HCT116 (cell line): ENCODE data around the gene GSTK1. TPM values are rescaled to one million over a fixed set of nuclear protein-coding genes. Genes with fewer than 3 reads are reported as not detected.

Experiments used
- ATAC-seq: fragments of 200-7000 bp; cut with Tn5 transposase; 2 replicates; pipeline ENCODE4 v1.9.1; 2020; ENCODE audit warnings: mild to moderate bottlenecking, moderate library complexity
- BruUV-seq: library from RNA; stranded (reverse); fragments of 400-500 nt; replicated peaks from 2 replicates; lab custom pipeline; 2021; lab: Mats Ljungman, UMichigan
- CTCF ChIA-PET: fragments of 300-600 bp; sonication (Branson Sonifier 250); formaldehyde crosslinking; loops from one replicate; lab custom pipeline; 2021; ENCODE audit warnings: antibody characterized with exemption; lab: Charles Lee
- POLR2A ChIA-PET: fragments of 300-600, 350-600 bp; sonication (Branson Sonifier 250); formaldehyde crosslinking; loops from one replicate; lab custom pipeline; 2021; ENCODE audit warnings: antibody characterized with exemption; lab: Charles Lee
- RAD21 ChIA-PET, 2 experiments: fragments of 300-600 bp; sonication (Branson Sonifier 250); formaldehyde crosslinking; loops; one replicate each; lab custom pipeline; 2023; ENCODE audit warnings: low total read pairs in 2 of 2; ENCODE audit not compliant: uncharacterized antibody in 2 of 2, unreplicated experiment in 2 of 2, low non-redundant PET in 1 of 2; lab: Charles Lee
- DNase-seq: peaks from one replicate; pipeline ENCODE4 v3.0.0-alpha.2; 2010; ENCODE audit warnings: low read depth, low spot score
- H2AFZ ChIP-seq: fragments of 200-600 bp; shearing (Covaris generic), sonication (generic); 2 replicates; pipeline ENCODE4 v1.6.1; 2017; ENCODE audit warnings: low read depth, mixed run types, mixed read lengths, antibody characterized with exemption, low read length; ENCODE audit not compliant: poor library complexity, severe bottlenecking
- H3K27ac ChIP-seq: 2 replicates; pipeline ENCODE4 v1.5.1; 2012; ENCODE audit warnings: low read depth, low read length
- H3K27me3 ChIP-seq: fragments of 200-600 bp; sonication (generic); 2 replicates; pipeline ENCODE4 v1.6.1; 2016; ENCODE audit warnings: mixed run types, low read length, mixed read lengths; ENCODE audit not compliant: insufficient read depth
- H3K36me3 ChIP-seq, 2 experiments: fragments of 200-500 bp in 1 of 2; fragments of 200-600 bp in 1 of 2; sonication (Bioruptor generic) in 1 of 2; sonication (generic) in 1 of 2; 2 replicates each; pipeline versions ENCODE4 v1.5.1 to v1.6.1; 2014 to 2016; ENCODE audit warnings: low read length in 2 of 2, inconsistent platforms in 1 of 2, mixed read lengths in 1 of 2, mixed run types in 1 of 2; ENCODE audit not compliant: insufficient read depth in 2 of 2, control insufficient read depth in 1 of 2
- H3K4me1 ChIP-seq, 2 experiments: fragments of 200-600 bp in 1 of 2; sonication (generic) in 1 of 2; 2 replicates each; pipeline versions ENCODE4 v1.5.1 to v1.6.1; 2012 to 2017; ENCODE audit warnings: low read length in 2 of 2, inconsistent platforms in 1 of 2, mild to moderate bottlenecking in 1 of 2, mixed read lengths in 1 of 2, mixed run types in 1 of 2, moderate library complexity in 1 of 2; ENCODE audit not compliant: insufficient read depth in 2 of 2, control insufficient read depth in 1 of 2
- H3K4me2 ChIP-seq: fragments of 200-600 bp; sonication (generic); 2 replicates; pipeline ENCODE4 v1.6.1; 2017; ENCODE audit warnings: mixed run types, low read length, mixed read lengths
- H3K4me3 ChIP-seq, 2 experiments: fragments of 200-600 bp in 1 of 2; sonication (generic) in 1 of 2; replicated peaks in 1 of 2; 2 replicates each; pipeline ENCODE4 v1.5.1; 2011 to 2016; ENCODE audit warnings: low read length in 2 of 2, control low read depth in 1 of 2, low read depth in 1 of 2, mild to moderate bottlenecking in 1 of 2, mixed read lengths in 1 of 2, mixed run types in 1 of 2
- H3K79me2 ChIP-seq: fragments of 200-600 bp; sonication (generic); 2 replicates; pipeline ENCODE4 v1.6.1; 2017; ENCODE audit warnings: mild to moderate bottlenecking, mixed run types, low read length, moderate library complexity, mixed read lengths; ENCODE audit not compliant: insufficient read depth
- H3K9ac ChIP-seq: fragments of 200-600 bp; sonication (generic); 2 replicates; pipeline ENCODE4 v1.6.1; 2016; ENCODE audit warnings: low read length, mixed read lengths
- H3K9me2 ChIP-seq: fragments of 200-600 bp; sonication (generic), shearing (Covaris generic); 2 replicates; pipeline ENCODE4 v1.6.1; 2017; ENCODE audit warnings: mixed run types, mild to moderate bottlenecking, moderate library complexity; ENCODE audit not compliant: insufficient read depth
- H3K9me3 ChIP-seq, 2 experiments: fragments of 200-500 bp in 1 of 2; fragments of 200-600 bp in 1 of 2; sonication (Bioruptor generic) in 1 of 2; sonication (generic) in 1 of 2; 2 replicates each; pipeline ENCODE4 v1.6.1; 2014 to 2017; ENCODE audit warnings: low read length in 2 of 2, mixed read lengths in 2 of 2, inconsistent platforms in 1 of 2, low read depth in 1 of 2, mild to moderate bottlenecking in 1 of 2, mixed run types in 1 of 2, moderate library complexity in 1 of 2; ENCODE audit not compliant: control insufficient read depth in 1 of 2, insufficient read depth in 1 of 2
- H4K20me1 ChIP-seq: fragments of 200-600 bp; sonication (generic), shearing (Covaris generic); 2 replicates; pipeline ENCODE4 v1.6.1; 2017; ENCODE audit warnings: mixed run types, mild to moderate bottlenecking, moderate library complexity; ENCODE audit not compliant: insufficient read depth
- CBX3 ChIP-seq: IDR thresholded peaks from 2 replicates; pipeline ENCODE4 v1.6.1; 2012; ENCODE audit warnings: low read depth
- FOSL1 ChIP-seq: IDR thresholded peaks from 2 replicates; pipeline ENCODE4 v1.6.1; 2012; ENCODE audit warnings: low read depth
- JUND ChIP-seq: IDR thresholded peaks from 2 replicates; pipeline ENCODE4 v1.6.1; 2012
- POLR2A ChIP-seq: IDR thresholded peaks from 2 replicates; pipeline ENCODE4 v1.7.0; 2011; ENCODE audit warnings: borderline replicate concordance; ENCODE audit not compliant: insufficient read depth, insufficient read length; ENCODE audit errors: extremely low read depth
- POLR2AphosphoS5 ChIP-seq: IDR thresholded peaks from 2 replicates; pipeline ENCODE4 v1.6.1; 2011; ENCODE audit warnings: mild to moderate bottlenecking, low read depth, low read length, moderate library complexity
- SIN3A ChIP-seq: IDR thresholded peaks from 2 replicates; pipeline ENCODE4 v1.6.1; 2012; ENCODE audit warnings: low read depth
- SP1 ChIP-seq: IDR thresholded peaks from 2 replicates; pipeline ENCODE4 v1.6.1; 2012; ENCODE audit warnings: low read depth
- intact Hi-C: fragments of 100-400 bp; cut with micrococcal nuclease; formaldehyde crosslinking; loops from 2 replicates; pipeline ENCODE4 v1.10.0; 2022
- total RNA-seq: library from RNA; stranded (reverse); gene quantifications from one replicate; pipeline ENCODE4 v1.2.1, GENCODE V29; 2021; ENCODE audit not compliant: unreplicated experiment
- TF ChIP-seq, protein P1 (sequence below): IDR thresholded peaks from 2 replicates; pipeline ENCODE4 v1.6.1; 2012; ENCODE audit warnings: low read depth

Gene GSTK1
- total RNA-seq, 1 experiment from 2014 or later, result 83.6 TPM

- POLR2A ChIA-PET, result no interaction called here
- peak overlapping the region; percentile 55 for H2AFZ ChIP-seq
- BruUV-seq, result no TSS peak
Measured at GRCh38 chr7:143259765-143260164, 3.5 kb upstream of the GSTK1 start.

More at GRCh38 chr7:143259765-143260164, 3.5 kb upstream of the GSTK1 start:
- intact Hi-C loops, result loop anchor here (5.0 kb wide), 1 partner anchor 148 kb away; the partner anchor contains the start of gene EPHA1
- ATAC-seq (no peak), DNase-seq (peak; percentile 29)
- peak overlapping the region; percentile 49 for H3K4me2 ChIP-seq
- no peak overlapping the region for H3K27ac ChIP-seq
- H3K9me3 ChIP-seq, result no peaks in the 10 kb centered on the region
- ChIA-PET RAD21 (interaction anchor here in 1 of 2 experiments (0.6 kb wide), 1 partner anchor 444 kb away, joined by 3 read pairs; no protein-coding TSS in a partner anchor), CTCF (interaction anchor here (0.7 kb wide), 1 partner anchor 19 kb away, joined by 5 read pairs; no protein-coding TSS in a partner anchor)
- no peaks in the 10 kb centered on the region for H4K20me1 ChIP-seq
- H3K9ac ChIP-seq, result no peak overlapping the region
- TF ChIP-seq CBX3 (0 out of 2 replicates have a peak, but pooled peaks have one; percentile 56), POLR2A (no peak), SP1 (peak; percentile 42), FOSL1 (peak; percentile 73), JUND (peak; percentile 69), POLR2AphosphoS5 (peak; percentile 36; the same call in 1 of the 2 replicates), SIN3A (no peak)
- TF ChIP-seq, protein P1, sequence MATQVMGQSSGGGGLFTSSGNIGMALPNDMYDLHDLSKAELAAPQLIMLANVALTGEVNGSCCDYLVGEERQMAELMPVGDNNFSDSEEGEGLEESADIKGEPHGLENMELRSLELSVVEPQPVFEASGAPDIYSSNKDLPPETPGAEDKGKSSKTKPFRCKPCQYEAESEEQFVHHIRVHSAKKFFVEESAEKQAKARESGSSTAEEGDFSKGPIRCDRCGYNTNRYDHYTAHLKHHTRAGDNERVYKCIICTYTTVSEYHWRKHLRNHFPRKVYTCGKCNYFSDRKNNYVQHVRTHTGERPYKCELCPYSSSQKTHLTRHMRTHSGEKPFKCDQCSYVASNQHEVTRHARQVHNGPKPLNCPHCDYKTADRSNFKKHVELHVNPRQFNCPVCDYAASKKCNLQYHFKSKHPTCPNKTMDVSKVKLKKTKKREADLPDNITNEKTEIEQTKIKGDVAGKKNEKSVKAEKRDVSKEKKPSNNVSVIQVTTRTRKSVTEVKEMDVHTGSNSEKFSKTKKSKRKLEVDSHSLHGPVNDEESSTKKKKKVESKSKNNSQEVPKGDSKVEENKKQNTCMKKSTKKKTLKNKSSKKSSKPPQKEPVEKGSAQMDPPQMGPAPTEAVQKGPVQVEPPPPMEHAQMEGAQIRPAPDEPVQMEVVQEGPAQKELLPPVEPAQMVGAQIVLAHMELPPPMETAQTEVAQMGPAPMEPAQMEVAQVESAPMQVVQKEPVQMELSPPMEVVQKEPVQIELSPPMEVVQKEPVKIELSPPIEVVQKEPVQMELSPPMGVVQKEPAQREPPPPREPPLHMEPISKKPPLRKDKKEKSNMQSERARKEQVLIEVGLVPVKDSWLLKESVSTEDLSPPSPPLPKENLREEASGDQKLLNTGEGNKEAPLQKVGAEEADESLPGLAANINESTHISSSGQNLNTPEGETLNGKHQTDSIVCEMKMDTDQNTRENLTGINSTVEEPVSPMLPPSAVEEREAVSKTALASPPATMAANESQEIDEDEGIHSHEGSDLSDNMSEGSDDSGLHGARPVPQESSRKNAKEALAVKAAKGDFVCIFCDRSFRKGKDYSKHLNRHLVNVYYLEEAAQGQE, result no peak
- TF ChIP-seq, all 23 proteins: peak for 5
- Histone ChIP-seq H3K27me3 (no peaks in the 10 kb centered on the region), H3K9me2 (no peaks in the 10 kb centered on the region), H3K4me1 (peaks cover 9 to 32% of the 10 kb centered on the region in 2 experiments; a peak in 3 of 4 replicates), H3K36me3 (no peaks in the 10 kb centered on the region), H3K4me3 (no peak overlapping the region), H3K79me2 (peaks cover 11% of the 10 kb centered on the region; the same call in 1 of the 2 replicates)
